H1 (cell line): Measurements from ENCODE around the gene ATP1B3. TPM values are rescaled to one million over a fixed set of nuclear protein-coding genes. Genes with fewer than 3 reads are reported as not detected.
"Not testable (repeated sequence)": the region's sequence is repeated elsewhere in the genome, so short reads cannot be mapped to it uniquely, and the experiment has no call there.

Source experiments
- CTCF ChIA-PET: fragments of 300-600 bp; sonication (Branson Sonifier 250); formaldehyde crosslinking; loops from one replicate; lab custom pipeline; 2021; ENCODE audit not compliant: partially characterized antibody; lab: Charles Lee
- POLR2A ChIA-PET: fragments of 300-600 bp; sonication (Branson Sonifier 250); formaldehyde crosslinking; loops from one replicate; lab custom pipeline; 2021; ENCODE audit warnings: inconsistent platforms; ENCODE audit not compliant: partially characterized antibody; lab: Charles Lee
- DNase-seq, 2 experiments: peaks; one replicate each; pipeline versions ENCODE4 v3.0.0 to v3.0.0-alpha.2; 2010 to 2022; ENCODE audit warnings: low spot score in 2 of 2, low read depth in 1 of 2, mixed read lengths in 1 of 2
- FAIRE-seq: peaks from 2 replicates; lab custom pipeline; 2011; peaks lifted over from hg19 to GRCh38; lab: Jason Lieb, UNC
- H2AFZ ChIP-seq: 2 replicates; pipeline ENCODE4 v1.8.1; 2012; ENCODE audit warnings: low read length, inconsistent platforms
- H2AK5ac ChIP-seq: 2 replicates; pipeline ENCODE4 v1.6.1; 2013; ENCODE audit warnings: low read depth, low read length
- H2BK120ac ChIP-seq: replicated peaks from 2 replicates; pipeline ENCODE3; 2013; ENCODE audit warnings: low read depth, low read length, inconsistent platforms
- H2BK12ac ChIP-seq: 2 replicates; pipeline ENCODE4 v1.6.1; 2013; ENCODE audit warnings: low read depth, low read length
- H2BK15ac ChIP-seq: 2 replicates; pipeline ENCODE4 v1.6.1; 2013; ENCODE audit warnings: low read length
- H2BK20ac ChIP-seq: 2 replicates; pipeline ENCODE4 v1.6.1; 2013; ENCODE audit warnings: low read length
- H2BK5ac ChIP-seq: 2 replicates; pipeline ENCODE4 v1.6.1; 2013; ENCODE audit warnings: low read depth, low read length
- H3K14ac ChIP-seq: 2 replicates; pipeline ENCODE4 v1.6.1; 2013; ENCODE audit warnings: inconsistent platforms; ENCODE audit not compliant: insufficient read length
- H3K18ac ChIP-seq: 2 replicates; pipeline ENCODE4 v1.6.1; 2013; ENCODE audit warnings: low read length; ENCODE audit errors: extremely low read depth
- H3K23ac ChIP-seq: 2 replicates; pipeline ENCODE4 v1.6.1; 2013; ENCODE audit warnings: inconsistent platforms; ENCODE audit not compliant: insufficient read length
- H3K23me2 ChIP-seq: 2 replicates; pipeline ENCODE4 v1.6.1; 2013; ENCODE audit warnings: low read depth, low read length
- H3K27ac ChIP-seq: 2 replicates; pipeline ENCODE4 v1.6.1; 2011; ENCODE audit warnings: low read depth, low read length, inconsistent platforms
- H3K27me3 ChIP-seq, 4 experiments: replicated peaks in 1 of 4; 1 replicate in 1 of 4; 2 replicates in 3 of 4; pipeline versions ENCODE4 v1.6.1 to v1.8.1; 2011 to 2013; ENCODE audit warnings: low read length in 3 of 4, mild to moderate bottlenecking in 3 of 4, inconsistent platforms in 2 of 4, mixed read lengths in 2 of 4, moderate library complexity in 1 of 4; ENCODE audit not compliant: control insufficient read depth in 3 of 4, insufficient read depth in 3 of 4; ENCODE audit errors: extremely low read depth in 1 of 4
- H3K36me3 ChIP-seq, 4 experiments: 2 replicates each; pipeline versions ENCODE4 v1.6.1 to v1.8.1; 2011 to 2013; ENCODE audit warnings: mild to moderate bottlenecking in 4 of 4, low read length in 3 of 4, moderate library complexity in 2 of 4, control low read depth in 1 of 4, inconsistent platforms in 1 of 4; ENCODE audit not compliant: insufficient read depth in 4 of 4, control insufficient read depth in 2 of 4
- H3K4ac ChIP-seq: replicated peaks from 2 replicates; pipeline ENCODE3; 2013; ENCODE audit warnings: low read length, low read depth, mixed read lengths, inconsistent platforms; ENCODE audit not compliant: insufficient read length
- H3K4me1 ChIP-seq, 4 experiments: replicated peaks in 1 of 4; 1 replicate in 1 of 4; 2 replicates in 3 of 4; pipeline versions ENCODE4 v1.6.1 to v1.8.1; 2011 to 2013; ENCODE audit warnings: low read length in 3 of 4, inconsistent platforms in 2 of 4, mixed read lengths in 1 of 4; ENCODE audit not compliant: insufficient read depth in 4 of 4, control insufficient read depth in 3 of 4
- H3K4me2 ChIP-seq, 2 experiments: 2 replicates each; pipeline versions ENCODE4 v1.6.1 to v1.8.1; 2011 to 2013; ENCODE audit warnings: low read depth in 2 of 2, low read length in 2 of 2, control low read depth in 1 of 2, inconsistent platforms in 1 of 2, mild to moderate bottlenecking in 1 of 2; ENCODE audit not compliant: insufficient read depth in 1 of 2
- H3K4me3 ChIP-seq, 4 experiments: fragments of 200-600, 300-600 bp in 1 of 4; sonication (generic), shearing (Covaris generic), sonication (Bioruptor Twin) in 1 of 4; 2 replicates each; pipeline versions ENCODE4 v1.5.1 to v1.8.1; 2011 to 2016; ENCODE audit warnings: low read length in 4 of 4, low read depth in 3 of 4, control low read depth in 2 of 4, inconsistent platforms in 2 of 4, mild to moderate bottlenecking in 2 of 4, mixed read lengths in 1 of 4, moderate library complexity in 1 of 4; ENCODE audit not compliant: insufficient read depth in 2 of 4; ENCODE audit errors: extremely low read depth in 1 of 4
- H3K56ac ChIP-seq: replicated peaks from 2 replicates; pipeline ENCODE3; 2013; ENCODE audit warnings: low read depth, mild to moderate bottlenecking, mixed read lengths, low read length, inconsistent platforms; ENCODE audit not compliant: insufficient read length
- H3K79me1 ChIP-seq: 2 replicates; pipeline ENCODE4 v1.6.1; 2013; ENCODE audit warnings: low read depth, low read length, control low read depth
- H3K79me2 ChIP-seq, 2 experiments: 2 replicates each; pipeline versions ENCODE4 v1.6.1 to v1.8.1; 2012 to 2013; ENCODE audit warnings: low read length in 2 of 2, mild to moderate bottlenecking in 2 of 2, inconsistent platforms in 1 of 2; ENCODE audit not compliant: insufficient read depth in 2 of 2, control insufficient read depth in 1 of 2
- H3K9ac ChIP-seq, 4 experiments: replicated peaks in 1 of 4; 1 replicate in 1 of 4; 2 replicates in 3 of 4; pipeline versions ENCODE4 v1.6.1 to v1.8.1; 2011 to 2013; ENCODE audit warnings: low read depth in 3 of 4, low read length in 3 of 4, control low read depth in 2 of 4, mild to moderate bottlenecking in 2 of 4, moderate library complexity in 2 of 4, inconsistent platforms in 1 of 4; ENCODE audit errors: extremely low read depth in 1 of 4
- H3K9me3 ChIP-seq, 2 experiments: 2 replicates each; pipeline versions ENCODE4 v1.6.1 to v1.8.1; 2012 to 2013; ENCODE audit warnings: mild to moderate bottlenecking in 2 of 2, moderate library complexity in 2 of 2, control low read depth in 1 of 2, inconsistent platforms in 1 of 2, low read depth in 1 of 2, low read length in 1 of 2, mixed read lengths in 1 of 2; ENCODE audit not compliant: insufficient read depth in 2 of 2
- H4K20me1 ChIP-seq, 2 experiments: replicated peaks in 1 of 2; 2 replicates each; pipeline versions ENCODE3 to v1.8.1; 2011 to 2013; ENCODE audit warnings: inconsistent platforms in 2 of 2, low read length in 2 of 2, mild to moderate bottlenecking in 1 of 2; ENCODE audit not compliant: insufficient read depth in 2 of 2, control insufficient read depth in 1 of 2
- H4K5ac ChIP-seq: 2 replicates; pipeline ENCODE4 v1.6.1; 2013; ENCODE audit warnings: low read length, low read depth, mixed read lengths, inconsistent platforms; ENCODE audit not compliant: insufficient read length
- H4K8ac ChIP-seq: 2 replicates; pipeline ENCODE4 v1.8.0; 2013; ENCODE audit warnings: mild to moderate bottlenecking, moderate library complexity, low read length, inconsistent platforms; ENCODE audit not compliant: insufficient read depth; ENCODE audit errors: extremely low read depth
- H4K91ac ChIP-seq: replicated peaks from 2 replicates; pipeline ENCODE3; 2013; ENCODE audit warnings: low read length, mixed read lengths, inconsistent platforms; ENCODE audit not compliant: insufficient read length
- EGR1 ChIP-seq: IDR thresholded peaks from 2 replicates; pipeline ENCODE4 v1.6.1; 2011; ENCODE audit warnings: low read depth, low read length, borderline replicate concordance
- WGBS, 2 experiments: shearing (Covaris generic) in 1 of 2; methylation state at CpG; one replicate each; pipeline versions ENCODE4 v1.1.6 to v1.1.7; 2013 to 2015; ENCODE audit warnings: low lambda C conversion rate in 2 of 2, mixed read lengths in 2 of 2, inconsistent platforms in 1 of 2, low coverage in 1 of 2, missing lambda C conversion rate in 1 of 2; ENCODE audit not compliant: insufficient replicate concordance in 2 of 2, insufficient coverage in 1 of 2, insufficient read length in 1 of 2; ENCODE audit errors: extremely low coverage in 1 of 2, missing lambda C conversion rate in 1 of 2; 5-methylcytosine and 5-hydroxymethylcytosine counted together
- polyA plus RNA-seq, 7 experiments: library from polyadenylated mRNA; depleted of rRNA in 3 of 7; stranded (reverse) in 5 of 7; unstranded in 2 of 7; fragments of >200 nt in 5 of 7; fragments of 200-250 nt in 2 of 7; gene quantifications; 1 replicate in 5 of 7; 2 replicates in 1 of 7; 4 replicates in 1 of 7; pipeline versions ENCODE4 v1.2.1 to v1.2.3, GENCODE V29; 2011 to 2013; ENCODE audit warnings: missing spikeins in 2 of 7, mixed read lengths in 2 of 7
- total RNA-seq: library from RNA; stranded (reverse); fragmentation: NEBNext Ultra II Directional; extraction: Animal tissue kit (Norgen Biotek cat#: 25700); gene quantifications from 2 replicates; pipeline ENCODE4 v1.2.1, GENCODE V29; 2021

ATP1B3 gene
- total and polyA plus RNA-seq, 2 of the 8 experiments (the other 6 are each of a cell fraction or from before 2014, with no cell fraction given): 233 to 342 TPM

GRCh38 chr3:141887051-141887450 lies 10.6 kb downstream of the ATP1B3 start (continued):
- TF ChIP-seq EGR1: no peak
- TF ChIP-seq, all 59 proteins: peak for 0

DNA sequence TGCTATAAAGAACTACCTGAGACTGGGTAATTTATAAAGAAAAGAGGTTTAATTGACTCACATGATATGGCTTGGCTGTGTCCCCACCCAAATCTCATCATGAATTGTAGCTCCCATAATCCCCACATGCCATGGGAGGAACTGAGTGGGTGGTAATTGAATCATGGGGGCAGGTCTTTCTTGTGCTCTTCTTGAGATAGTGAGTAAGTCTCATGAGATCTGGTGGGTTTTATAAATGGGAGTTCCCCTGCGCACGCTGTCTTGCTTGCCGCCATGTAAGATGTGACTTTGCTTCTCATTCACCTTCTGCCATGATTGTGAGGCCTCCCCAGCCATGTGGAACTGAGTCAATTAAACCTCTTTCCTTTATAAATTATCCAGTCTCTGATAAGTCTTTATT lies 12.1 kb downstream of the ATP1B3 start:
- H3K27ac ChIP-seq, H3K56ac ChIP-seq, CTCF ChIA-PET, H3K23me2 ChIP-seq, H3K9ac ChIP-seq, H2BK20ac ChIP-seq, H3K18ac ChIP-seq, H3K4me1 ChIP-seq, H3K9me3 ChIP-seq, H3K23ac ChIP-seq, H2AFZ ChIP-seq, H2AK5ac ChIP-seq, H2BK120ac ChIP-seq, H3K79me1 ChIP-seq, DNase-seq, H3K4me3 ChIP-seq, H3K4ac ChIP-seq, H3K4me2 ChIP-seq, H4K5ac ChIP-seq, H4K91ac ChIP-seq, FAIRE-seq, POLR2A ChIA-PET, H2BK12ac ChIP-seq, H2BK5ac ChIP-seq, H2BK15ac ChIP-seq, H3K27me3 ChIP-seq, H4K8ac ChIP-seq, H3K14ac ChIP-seq: not testable (repeated sequence)
- Histone ChIP-seq H4K20me1 (peaks cover 4 to 10% of the 10 kb centered on the region in 2 experiments), H3K79me2 (peaks cover 33 to 97% of the 10 kb centered on the region in 2 experiments), H3K36me3 (peaks cover 0 to 18% (median 6%) of the 10 kb centered on the region in 4 experiments; a peak in 4 of 8 replicates)
- WGBS, 2 experiments: 100% methylated on average over 3 of the region's 3 CpGs; no CpG with 5 or more reads in 1 of the 2 experiments
